AG09309 (cell line): ENCODE results near the gene OVOL1.
A peak's percentile ranks its signal among the peaks of the same experiment; 100 is the strongest.

Source experiments
- DNase-seq: peaks from one replicate; pipeline ENCODE4 v3.0.0-alpha.2; 2010; ENCODE audit warnings: low read depth
- H3K4me3 ChIP-seq: 2 replicates; pipeline ENCODE4 v1.5.1; 2011; ENCODE audit warnings: mild to moderate bottlenecking, low read depth, low read length, moderate library complexity; ENCODE audit not compliant: control insufficient read depth
- CTCF ChIP-seq: IDR thresholded peaks from 2 replicates; pipeline ENCODE4 v1.5.1; 2011; ENCODE audit warnings: mild to moderate bottlenecking, low read depth, low read length, inconsistent platforms; ENCODE audit not compliant: insufficient read depth, control insufficient read depth; ENCODE audit errors: missing control alignments

Gene OVOL1

GRCh38 chr11:65777821-65778361, 9.0 kb upstream of the OVOL1 start:
- TF ChIP-seq CTCF: no peak
- no peak overlapping the region for H3K4me3 ChIP-seq
- DNase-seq: no peak

GRCh38 chr11:65778431-65778900, 8.4 kb upstream of the OVOL1 start:
- no peak for TF ChIP-seq CTCF
- DNase-seq: no peak
- H3K4me3 ChIP-seq: no peak overlapping the region

GRCh38 chr11:65778901-65779668, 7.8 kb upstream of the OVOL1 start:
- no peak for DNase-seq
- TF ChIP-seq CTCF: no peak
- H3K4me3 ChIP-seq: peak overlapping the region; percentile 96

- no peak for TF ChIP-seq CTCF
- H3K4me3 ChIP-seq: peak overlapping the region; percentile 96
- DNase-seq: no peak
These were observed 7.3 kb upstream of the OVOL1 start for GRCh38 chr11:65779669-65779918.

- DNase-seq: no peak
These were observed 6.7 kb upstream of the OVOL1 start for GRCh38 chr11:65779919-65780769.

GRCh38 chr11:65780770-65781151, 6.1 kb upstream of the OVOL1 start, which contains the start of gene AP5B1:
TSS of gene AP5B1 (minus strand) at chr11:65780976. CDS start at chr11:65780591, 385 bp downstream.
- peak within 1 kb of the TSS; percentile 96 for H3K4me3 ChIP-seq
- DNase-seq: no peak
- no peak for TF ChIP-seq CTCF

More at GRCh38 chr11:65779919-65780769, 6.7 kb upstream of the OVOL1 start:
- peak; percentile 86 for TF ChIP-seq CTCF
- H3K4me3 ChIP-seq: peak overlapping the region; percentile 96
